Measurements from ENCODE around the gene CCDC150. TPM values are rescaled to one million over a fixed set of nuclear protein-coding genes. Genes with fewer than 3 reads are reported as not detected.

CCDC150 gene
- total and polyA plus RNA-seq, 2 donors (not counting 1 experiment from before 2014, with no cell fraction given), result 0.70 to 4.9 TPM

DNA sequence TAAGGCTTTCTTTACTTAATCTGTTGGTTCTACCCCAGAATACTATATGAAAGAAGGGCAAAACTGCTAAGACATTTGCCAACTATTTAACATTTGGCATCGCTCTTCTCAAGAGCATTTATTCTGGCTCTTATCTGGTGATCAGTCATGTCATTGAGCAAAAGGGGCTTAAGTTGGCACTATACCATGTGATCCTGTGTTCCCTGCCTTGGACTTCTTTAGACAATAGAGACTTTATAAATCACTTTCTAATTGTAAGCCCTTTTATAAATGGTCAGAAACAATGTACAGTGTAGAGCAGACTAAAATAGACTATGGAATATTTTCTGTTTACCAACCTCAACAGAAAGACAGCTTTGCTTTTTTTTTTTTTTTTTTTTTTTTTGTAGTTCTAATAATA lies 107.9 kb downstream of the CCDC150 start:
- Mint-ChIP-seq H3K4me1 (peaks cover 4% of the 10 kb centered on the region), H3K9me3 (ENCODE audit: insufficient read depth) (no peaks in the 10 kb centered on the region), H3K27ac (no peak overlapping the region), H3K4me3 (no peak overlapping the region), H3K27me3 (no peaks in the 10 kb centered on the region)
- ChIA-PET POLR2A (no interaction called here), CTCF (no interaction called here)
- no peak overlapping the region for H3K9ac ChIP-seq (ENCODE audit: low read length)
- H3K79me2 ChIP-seq (ENCODE audit: control insufficient read depth, insufficient read depth, low read length), result no peaks in the 10 kb centered on the region
- H4K20me1 ChIP-seq (ENCODE audit: control insufficient read depth, insufficient read depth, low read length, poor library complexity, severe bottlenecking), result no peaks in the 10 kb centered on the region
- H3K4me3 ChIP-seq (ENCODE audit: control extremely low read depth in 1 of 5, extremely low read depth in 1 of 5, insufficient read depth in 1 of 5, low read depth in 2 of 5, low read length in 4 of 5), result no peak overlapping the region
- TF ChIP-seq EZH2 (IDR thresholded peaks at IDR 0.05; ENCODE audit: borderline replicate concordance, insufficient read depth, low read depth, low read length, poor library complexity, severe bottlenecking) (no peak), CTCF (IDR thresholded peaks at IDR 0.05) (no peak)
- no peak overlapping the region for H2AFZ ChIP-seq (ENCODE audit: insufficient read depth, low read depth, low read length, poor library complexity, severe bottlenecking)
- H3K36me3 ChIP-seq (replicated peaks in 1 of 2; ENCODE audit: control extremely low read depth in 1 of 2, control insufficient read depth in 1 of 2, extremely low read depth in 1 of 2, insufficient read depth in 2 of 2, low read length in 1 of 2), result no peaks in the 10 kb centered on the region
- DNase-seq (no peak), ATAC-seq (ENCODE audit: low read depth) (no peak)
- H3K27ac ChIP-seq (ENCODE audit: low read length in 2 of 2), result no peak overlapping the region
- H3K4me2 ChIP-seq (replicated peaks; ENCODE audit: low read depth, low read length, poor library complexity, severe bottlenecking), result no peak overlapping the region
- intact Hi-C loops (cut with micrococcal nuclease), result no loop called here
- no peaks in the 10 kb centered on the region for H3K9me3 ChIP-seq (ENCODE audit: control extremely low read depth in 1 of 3, control insufficient read depth in 2 of 3, insufficient read depth in 1 of 3, low read length in 2 of 3)
- H3K4me1 ChIP-seq (ENCODE audit: control insufficient read depth in 2 of 2, insufficient read depth in 2 of 2, low read length in 2 of 2), result peaks cover 0 to 3% of the 10 kb centered on the region in 2 donors
- H3K27me3 ChIP-seq (replicated peaks in 1 of 4; ENCODE audit: control extremely low read depth in 1 of 4, control insufficient read depth in 3 of 4, insufficient read depth in 4 of 4, low read length in 3 of 4), result no peaks in the 10 kb centered on the region
- WGBS (ENCODE audit: insufficient coverage), result no CpG with 5 or more reads among the region's 1 CpG

DNA sequence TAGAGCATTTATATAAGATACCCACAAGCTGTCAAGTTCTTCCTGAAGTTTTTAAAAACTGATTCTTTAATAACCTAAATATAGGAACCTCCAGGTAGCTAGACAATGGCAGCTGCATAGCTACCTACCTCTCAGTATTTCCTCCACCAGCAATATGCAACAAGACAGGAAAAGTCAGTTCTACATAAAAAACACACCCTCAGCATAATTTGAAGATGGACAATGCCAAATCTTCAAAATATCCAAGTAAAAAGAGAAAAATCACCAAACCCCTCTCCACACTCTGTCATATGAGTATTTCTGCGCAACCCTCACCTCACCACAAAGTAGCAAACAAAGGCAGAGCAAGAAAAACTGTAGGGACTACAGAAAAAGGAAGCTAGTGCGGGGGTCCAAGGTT lies 108.6 kb downstream of the CCDC150 start:
- no peaks in the 10 kb centered on the region for H3K36me3 ChIP-seq (replicated peaks in 1 of 2; ENCODE audit: control extremely low read depth in 1 of 2, control insufficient read depth in 1 of 2, extremely low read depth in 1 of 2, insufficient read depth in 2 of 2, low read length in 1 of 2)
- ATAC-seq (ENCODE audit: low read depth) (no peak), DNase-seq (no peak)
- H3K4me3 ChIP-seq (ENCODE audit: control extremely low read depth in 1 of 5, extremely low read depth in 1 of 5, insufficient read depth in 1 of 5, low read depth in 2 of 5, low read length in 4 of 5), result no peak overlapping the region
- peaks cover 4% of the 10 kb centered on the region for H3K4me1 Mint-ChIP-seq
- H2AFZ ChIP-seq (ENCODE audit: insufficient read depth, low read depth, low read length, poor library complexity, severe bottlenecking), result no peak overlapping the region
- TF ChIP-seq EZH2 (IDR thresholded peaks at IDR 0.05; ENCODE audit: borderline replicate concordance, insufficient read depth, low read depth, low read length, poor library complexity, severe bottlenecking), result no peak
- TF ChIP-seq CTCF (IDR thresholded peaks at IDR 0.05), result no peak
- no peaks in the 10 kb centered on the region for H3K9me3 ChIP-seq (ENCODE audit: control extremely low read depth in 1 of 3, control insufficient read depth in 2 of 3, insufficient read depth in 1 of 3, low read length in 2 of 3)
- H3K4me1 ChIP-seq (ENCODE audit: control insufficient read depth in 2 of 2, insufficient read depth in 2 of 2, low read length in 2 of 2), result peaks cover 0 to 3% of the 10 kb centered on the region in 2 donors
- no peaks in the 10 kb centered on the region for H3K27me3 ChIP-seq (replicated peaks in 1 of 4; ENCODE audit: control extremely low read depth in 1 of 4, control insufficient read depth in 3 of 4, insufficient read depth in 4 of 4, low read length in 3 of 4)
- CTCF ChIA-PET, result interaction anchor here (0.7 to 0.9 kb wide), 3 partner anchors 41 to 297 kb away, joined by 3 to 4 read pairs (median 3); no protein-coding TSS in a partner anchor
- no peak overlapping the region for H3K4me2 ChIP-seq (replicated peaks; ENCODE audit: low read depth, low read length, poor library complexity, severe bottlenecking)
- 100% methylated on average over 1 of the region's 2 CpGs for WGBS (ENCODE audit: insufficient coverage)
- H3K9ac ChIP-seq (ENCODE audit: low read length), result no peak overlapping the region
- H3K79me2 ChIP-seq (ENCODE audit: control insufficient read depth, insufficient read depth, low read length), result no peaks in the 10 kb centered on the region
- no peaks in the 10 kb centered on the region for H3K27me3 Mint-ChIP-seq
- no peak overlapping the region for H3K27ac ChIP-seq (ENCODE audit: low read length in 2 of 2)
- no peaks in the 10 kb centered on the region for H4K20me1 ChIP-seq (ENCODE audit: control insufficient read depth, insufficient read depth, low read length, poor library complexity, severe bottlenecking)
- POLR2A ChIA-PET, result no interaction called here
- H3K4me3 Mint-ChIP-seq, result no peak overlapping the region
- no peak overlapping the region for H3K27ac Mint-ChIP-seq
- intact Hi-C loops (cut with micrococcal nuclease), result no loop called here
- no peaks in the 10 kb centered on the region for H3K9me3 Mint-ChIP-seq (ENCODE audit: insufficient read depth)

Measured in B cell (primary cell).